GM03348 (cell line): ENCODE results near the gene BICDL2.
"Not testable (repeated sequence)": the region's sequence is repeated elsewhere in the genome, so short reads cannot be mapped to it uniquely, and the experiment has no call there.

ENCODE experiments used
- DNase-seq: peaks from one replicate; pipeline ENCODE4 v3.0.0; 2012; ENCODE audit warnings: low spot score

BICDL2 gene

DNA sequence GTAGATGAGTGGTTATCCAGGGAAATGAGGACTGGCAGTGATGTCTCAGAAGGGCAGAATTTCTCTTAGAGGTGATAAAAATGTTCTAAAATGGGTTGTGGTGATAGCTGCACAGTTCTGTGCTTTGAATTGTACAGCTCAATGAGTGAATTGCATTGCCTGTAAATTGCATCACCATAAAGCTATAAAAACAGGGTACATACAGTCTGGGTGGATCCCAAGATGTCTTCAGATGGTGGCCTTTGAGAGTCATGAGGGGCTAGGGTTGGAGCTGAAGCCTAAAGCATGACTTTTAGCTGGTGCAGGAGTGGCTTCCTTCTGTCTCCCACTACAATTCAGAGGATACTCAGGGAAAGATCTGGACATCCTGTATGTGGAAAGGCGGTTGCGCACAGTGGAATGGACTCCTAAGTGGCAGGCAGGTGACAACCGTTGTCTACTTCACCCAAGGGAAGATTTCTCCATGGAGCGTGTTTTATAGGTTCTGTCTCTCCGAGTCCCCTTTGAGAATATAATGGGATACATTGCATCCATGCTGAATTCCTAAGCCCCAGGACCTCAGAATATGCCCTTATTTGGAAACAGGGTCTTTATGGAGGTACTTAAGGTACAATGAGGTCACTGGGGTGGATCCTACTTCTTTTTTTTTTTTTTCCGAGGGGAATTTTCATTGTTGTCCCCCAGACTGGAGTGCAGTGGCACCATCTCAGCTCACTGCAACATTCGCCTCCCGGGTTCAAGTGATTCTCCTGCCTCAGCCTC, 27.1 kb upstream of the BICDL2 start:
- no peak for DNase-seq

DNA sequence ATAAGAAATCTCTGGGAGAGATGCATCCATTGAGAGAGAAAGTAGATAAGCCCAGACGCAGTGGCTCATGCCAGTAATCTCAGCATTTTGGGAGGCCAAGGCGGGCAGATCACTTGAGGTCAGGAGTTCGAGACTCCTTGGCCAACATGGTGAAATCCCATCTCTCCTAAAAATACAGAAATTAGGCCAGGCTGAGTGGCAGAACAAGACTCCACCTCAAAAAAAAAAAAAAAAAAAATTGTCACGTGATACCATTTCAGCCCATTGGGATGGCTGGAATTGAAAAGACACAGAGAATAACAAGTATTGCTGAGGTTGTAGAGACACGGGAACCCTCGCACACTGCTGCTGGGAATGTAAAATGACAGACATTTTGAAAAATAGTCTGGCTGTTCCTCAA, 25.8 kb upstream of the BICDL2 start:
- no peak for DNase-seq

DNA sequence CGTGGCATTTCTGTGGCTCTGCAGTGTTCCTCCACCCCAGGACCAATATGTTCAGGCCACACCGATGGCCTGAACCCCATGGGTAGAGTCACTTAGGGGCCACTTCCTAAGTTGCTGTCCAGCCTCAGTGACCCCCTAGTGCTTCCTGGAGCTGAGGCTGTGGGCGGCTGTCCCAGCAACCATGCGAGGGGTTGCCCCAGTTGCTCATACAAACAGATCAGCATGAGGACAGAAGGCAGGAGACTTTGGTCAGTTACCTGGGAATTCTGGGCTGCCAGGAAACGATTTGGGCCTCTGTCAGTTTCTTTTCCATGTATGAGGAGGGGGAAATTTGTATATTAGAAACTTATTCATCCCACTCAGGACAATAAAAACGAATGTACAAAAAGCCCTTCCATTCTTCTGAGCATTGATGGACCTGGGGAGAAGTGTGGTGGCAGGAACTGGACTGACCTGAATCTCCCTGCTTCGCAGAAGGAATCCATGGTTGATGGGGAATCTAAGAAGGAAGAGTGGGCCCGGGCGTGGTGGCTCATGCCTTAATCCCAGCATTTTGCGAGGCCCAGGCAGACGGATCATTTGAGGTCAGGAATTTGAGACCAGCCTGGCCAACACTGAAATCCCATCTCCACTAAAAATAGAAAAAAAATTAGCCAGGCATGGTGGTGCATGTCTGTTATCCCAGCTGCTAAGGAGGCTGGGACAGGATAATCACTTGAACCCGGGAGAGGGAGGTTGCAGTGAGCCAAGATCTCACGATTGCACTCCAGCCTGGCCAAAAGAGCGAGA, 23.8 kb upstream of the BICDL2 start:
- no peak for DNase-seq

DNA sequence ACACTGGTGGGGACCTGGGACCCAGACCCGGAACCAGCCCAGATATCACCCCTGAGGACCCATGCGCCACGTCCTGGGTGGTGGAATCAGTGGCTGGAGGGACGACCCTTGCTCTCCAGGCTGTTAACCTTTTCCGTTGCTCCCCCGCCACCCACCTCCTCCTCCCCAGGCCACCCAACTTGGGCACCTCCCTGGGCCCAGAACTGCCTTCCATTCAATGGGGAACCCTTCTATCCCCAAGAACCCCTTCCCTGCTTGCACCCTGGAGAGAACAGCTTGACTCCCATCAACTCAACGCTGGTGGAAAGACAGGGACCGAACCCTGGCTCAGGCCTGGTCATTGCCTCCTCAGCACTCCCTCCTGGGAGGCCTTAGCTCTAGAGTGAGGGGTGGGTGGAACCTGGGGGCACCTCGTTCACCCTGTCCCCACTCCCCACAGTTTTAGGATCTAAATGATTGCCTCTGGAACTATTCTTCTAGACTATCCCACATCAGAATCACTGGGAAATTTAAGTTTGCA, 23.0 kb upstream of the BICDL2 start:
- DNase-seq = no peak

- DNase-seq = peak; percentile 99
Observed at GRCh38 chr16:3059041-3059722, 22.4 kb upstream of the BICDL2 start.

- DNase-seq = no peak
Observed at GRCh38 chr16:3058139-3059030, 21.6 kb upstream of the BICDL2 start.

DNA sequence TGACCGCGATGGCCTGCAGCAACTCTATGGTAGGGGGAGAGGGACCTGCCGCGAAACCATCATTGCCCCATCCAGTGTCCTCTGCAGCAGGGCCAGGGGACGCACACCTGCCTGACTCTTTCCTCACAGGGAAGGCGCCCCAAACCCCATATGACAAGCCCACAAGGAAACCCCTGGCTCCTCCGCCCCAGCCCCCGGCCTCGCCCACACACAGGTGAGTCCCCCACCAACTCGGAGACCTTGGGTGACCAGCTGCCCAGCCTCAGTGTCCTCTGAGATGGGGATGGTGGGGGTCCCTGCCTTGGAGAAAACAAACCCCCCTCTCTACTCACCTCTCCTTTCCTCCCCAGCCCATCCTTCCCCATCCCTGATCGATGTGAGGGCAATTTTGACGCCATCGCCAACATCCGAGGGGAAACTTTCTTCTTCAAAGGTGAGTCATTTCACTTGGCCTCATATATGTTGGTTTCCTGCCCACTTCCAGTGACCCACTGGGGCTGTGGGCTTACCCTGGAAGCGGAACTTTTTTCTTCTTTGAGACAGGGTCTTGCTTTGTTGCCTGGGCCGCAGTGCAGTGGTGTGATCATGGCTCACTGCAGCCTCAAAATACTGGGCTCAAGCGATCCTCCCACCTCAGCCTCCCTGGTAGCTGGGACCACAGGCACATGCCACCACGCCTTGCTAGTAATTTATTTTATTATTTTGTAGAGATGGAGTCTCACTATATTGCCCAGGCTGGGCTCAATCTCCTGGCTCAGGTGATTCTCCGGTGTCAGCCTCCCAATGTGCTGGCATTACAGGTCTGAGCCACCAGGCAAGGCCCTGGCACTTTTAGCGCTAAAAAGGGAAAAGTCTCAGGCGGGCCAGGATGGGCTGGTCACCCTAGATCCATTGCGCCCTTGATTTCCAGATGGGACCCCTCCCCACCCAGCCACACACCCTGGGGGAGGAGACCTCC, 20.7 kb upstream of the BICDL2 start:
- no peak for DNase-seq

DNA sequence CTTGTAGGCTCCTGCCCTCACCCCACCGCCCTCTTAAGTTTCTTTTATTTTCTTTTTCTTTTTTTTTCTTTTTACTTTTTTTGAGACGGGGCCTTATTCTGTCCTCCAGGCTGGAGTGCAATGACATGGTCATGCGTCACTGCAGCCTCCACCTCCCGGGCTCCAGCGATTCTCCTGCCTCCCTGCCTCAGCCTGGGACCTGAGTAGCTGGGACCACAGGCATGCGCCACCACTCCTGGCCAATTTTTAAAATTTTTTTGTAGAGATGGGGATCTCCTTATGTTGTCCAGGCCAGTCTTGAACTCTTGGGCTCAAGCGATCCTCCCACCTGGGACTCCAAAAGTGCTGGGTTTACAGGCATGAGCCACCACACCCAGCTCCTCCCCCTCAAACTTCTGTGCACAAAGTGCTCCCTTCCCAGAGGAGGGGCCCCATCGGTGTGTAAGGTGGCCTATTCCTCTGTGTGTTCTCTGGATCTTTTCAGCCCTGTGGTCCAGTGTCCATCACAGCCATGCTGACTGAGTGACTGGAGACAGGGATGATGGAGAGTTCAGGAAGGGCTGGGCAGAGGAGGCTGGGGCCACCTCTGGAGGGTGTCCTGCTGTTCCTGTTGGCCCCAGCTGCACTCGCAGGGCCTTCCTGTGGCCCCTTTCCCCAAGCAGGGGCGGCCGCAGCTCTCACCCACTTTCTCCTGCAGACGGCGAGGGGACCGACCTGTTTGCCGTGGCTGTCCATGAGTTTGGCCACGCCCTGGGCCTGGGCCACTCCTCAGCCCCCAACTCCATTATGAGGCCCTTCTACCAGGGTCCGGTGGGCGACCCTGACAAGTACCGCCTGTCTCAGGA, 19.8 kb upstream of the BICDL2 start:
- no peak for DNase-seq

GRCh38 chr16:3055734-3056115, 19.0 kb upstream of the BICDL2 start:
- not testable (repeated sequence) for DNase-seq

- DNase-seq = no peak
Observed at GRCh38 chr16:3054965-3055733, 18.4 kb upstream of the BICDL2 start.

DNA sequence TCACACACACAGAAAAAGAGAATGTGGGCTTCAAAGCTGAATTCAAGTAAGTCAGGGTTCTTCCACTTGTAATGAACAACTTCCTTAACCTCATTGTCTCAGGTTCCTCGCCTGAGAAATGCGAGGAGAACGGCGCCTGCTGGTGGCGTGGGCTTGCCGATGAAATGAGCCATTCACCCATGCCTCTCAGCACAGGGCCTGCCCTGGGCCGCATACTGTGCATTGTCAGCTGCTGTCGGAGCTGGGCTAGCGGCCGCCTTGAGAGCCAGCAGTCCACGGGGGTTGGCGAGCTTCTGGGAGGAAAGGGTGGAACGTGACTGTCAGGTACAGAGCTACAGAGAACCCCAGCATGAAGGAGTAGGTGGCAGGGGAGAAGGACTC, 16.6 kb upstream of the BICDL2 start:
- not testable (repeated sequence) for DNase-seq

- not testable (repeated sequence) for DNase-seq
Observed at GRCh38 chr16:3052571-3053329, 16.0 kb upstream of the BICDL2 start.

- DNase-seq = no peak
Observed at GRCh38 chr16:3051494-3051893, 14.8 kb upstream of the BICDL2 start.

DNA sequence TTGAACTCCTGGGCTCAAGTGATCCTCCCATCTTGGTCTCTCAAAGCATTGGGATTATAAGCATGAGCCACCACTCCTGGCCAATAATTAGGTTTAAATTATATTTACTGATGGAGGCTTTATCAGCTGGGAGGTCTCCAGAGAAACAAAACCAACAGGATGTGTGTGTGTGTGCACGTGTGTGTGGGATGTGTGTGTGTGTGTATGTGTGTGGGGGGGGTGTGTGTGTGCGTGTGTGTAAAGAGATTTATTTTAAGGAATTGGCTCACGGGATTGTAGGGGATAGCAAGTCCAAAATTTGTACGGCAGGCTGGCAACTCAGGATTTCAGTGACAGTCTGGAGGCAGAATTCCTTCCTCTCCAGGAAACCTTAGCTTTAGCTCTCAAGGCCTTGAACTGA, 14.3 kb upstream of the BICDL2 start:
- no peak for DNase-seq

DNA sequence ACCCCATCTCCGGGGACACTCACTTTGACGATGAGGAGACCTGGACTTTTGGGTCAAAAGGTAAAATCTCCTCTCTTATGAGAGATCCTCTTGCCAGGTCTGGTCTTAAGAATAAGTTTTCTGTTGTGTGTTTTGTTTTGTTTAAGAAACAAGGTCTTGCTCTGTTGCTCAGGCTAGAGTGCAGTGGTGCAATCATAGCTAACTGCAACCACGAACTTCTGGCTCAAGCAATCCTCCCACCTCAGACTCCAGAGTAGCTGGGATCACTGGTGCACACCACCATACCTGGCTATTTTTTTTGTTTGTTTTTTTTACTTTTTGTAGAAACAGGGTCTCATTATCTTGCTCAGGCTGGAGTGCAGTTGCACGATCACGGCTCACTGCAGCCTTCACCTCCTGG, 13.7 kb upstream of the BICDL2 start:
- no peak for DNase-seq

DNA sequence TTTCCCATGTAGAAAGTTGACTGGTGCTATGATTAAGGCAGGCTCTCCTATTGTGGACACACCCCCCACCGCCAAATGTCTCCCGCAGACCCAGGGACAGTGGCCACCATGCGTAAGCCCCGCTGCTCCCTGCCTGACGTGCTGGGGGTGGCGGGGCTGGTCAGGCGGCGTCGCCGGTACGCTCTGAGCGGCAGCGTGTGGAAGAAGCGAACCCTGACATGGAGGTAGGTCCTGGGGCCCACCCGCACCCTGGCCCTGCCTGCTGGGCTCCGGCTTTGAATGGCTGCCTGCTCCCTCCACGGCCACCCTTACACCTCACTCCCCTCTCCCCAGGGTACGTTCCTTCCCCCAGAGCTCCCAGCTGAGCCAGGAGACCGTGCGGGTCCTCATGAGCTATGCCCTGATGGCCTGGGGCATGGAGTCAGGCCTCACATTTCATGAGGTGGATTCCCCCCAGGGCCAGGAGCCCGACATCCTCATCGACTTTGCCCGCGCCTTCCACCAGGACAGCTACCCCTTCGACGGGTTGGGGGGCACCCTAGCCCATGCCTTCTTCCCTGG, 13.3 kb upstream of the BICDL2 start:
- DNase-seq = no peak

- DNase-seq = no peak
Observed at GRCh38 chr16:3047387-3047720, 10.6 kb upstream of the BICDL2 start.
